SJCRH30 (cell line): ENCODE results near the gene SGCA. TPM values are rescaled to one million over a fixed set of nuclear protein-coding genes. Genes with fewer than 3 reads are reported as not detected.
A peak's percentile ranks its signal among the peaks of the same experiment; 100 is the strongest.

Source experiments
- DNase-seq, 2 experiments: peaks; one replicate each; pipeline ENCODE4 v3.0.0-alpha.2; 2015 to 2020
- H3K27ac ChIP-seq: fragments of 250-450 bp; sonication (Bioruptor Pico); 2 replicates; pipeline ENCODE4 v1.5.1; 2020; ENCODE audit warnings: mild to moderate bottlenecking, moderate library complexity
- H3K27me3 ChIP-seq: fragments of 250-450 bp; sonication (Bioruptor Pico); 2 replicates; pipeline ENCODE4 v1.5.1; 2020; ENCODE audit warnings: mild to moderate bottlenecking, moderate library complexity
- H3K36me3 ChIP-seq: fragments of 250-450 bp; sonication (Bioruptor Pico); 2 replicates; pipeline ENCODE4 v1.5.1; 2020; ENCODE audit warnings: mild to moderate bottlenecking, moderate library complexity
- H3K4me1 ChIP-seq: fragments of 250-450 bp; sonication (Bioruptor Pico); 2 replicates; pipeline ENCODE4 v1.5.1; 2020; ENCODE audit warnings: mild to moderate bottlenecking, moderate library complexity
- H3K4me3 ChIP-seq: fragments of 250-450 bp; sonication (Bioruptor Pico); 2 replicates; pipeline ENCODE4 v1.5.1; 2020; ENCODE audit warnings: mild to moderate bottlenecking, moderate library complexity
- H3K9me3 ChIP-seq: fragments of 250-450 bp; sonication (Bioruptor Pico); replicated peaks from 2 replicates; pipeline ENCODE4 v1.5.1; 2020; ENCODE audit warnings: mild to moderate bottlenecking, moderate library complexity
- total RNA-seq: library from RNA; depleted of rRNA; stranded (reverse); fragments of >200 nt; shearing (Covaris generic); gene quantifications from 2 replicates; pipeline ENCODE4 v1.2.3, GENCODE V29; 2014

Gene SGCA
- total RNA-seq, 1 experiment from 2014 or later, result 43.4 TPM

DNA sequence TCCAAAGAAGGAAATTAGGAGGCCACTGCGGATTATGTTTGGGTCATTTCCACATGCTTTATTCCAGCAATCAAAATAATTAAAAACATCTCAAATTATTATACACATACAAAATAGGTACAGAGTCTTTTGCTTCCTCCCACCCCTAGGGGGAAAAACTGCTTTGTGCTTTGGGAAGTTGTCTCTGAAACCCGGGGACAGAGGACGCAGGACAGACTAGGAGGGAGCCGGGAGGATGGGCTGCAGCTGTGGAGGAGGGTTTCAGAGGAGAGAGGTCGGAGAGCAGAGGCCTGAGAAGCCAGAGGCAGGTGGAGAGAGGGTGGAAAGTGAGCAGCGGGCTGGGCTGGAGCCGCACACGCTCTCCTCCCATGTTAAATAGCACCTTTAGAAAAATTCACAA, 18.3 kb downstream of the SGCA start:
- H3K27ac ChIP-seq, result no peak overlapping the region
- H3K36me3 ChIP-seq, result no peaks in the 10 kb centered on the region
- H3K9me3 ChIP-seq, result no peaks in the 10 kb centered on the region
- H3K27me3 ChIP-seq, result no peaks in the 10 kb centered on the region
- H3K4me1 ChIP-seq, result peaks cover 14% of the 10 kb centered on the region
- peak in 1 of 2 experiments; percentile 41 for DNase-seq
- H3K4me3 ChIP-seq, result no peak overlapping the region

- H3K4me1 ChIP-seq, result peaks cover 14% of the 10 kb centered on the region
- H3K27ac ChIP-seq, result no peak overlapping the region
- no peaks in the 10 kb centered on the region for H3K36me3 ChIP-seq
- H3K4me3 ChIP-seq, result no peak overlapping the region
- DNase-seq, result no peak
- H3K9me3 ChIP-seq, result no peaks in the 10 kb centered on the region
- no peaks in the 10 kb centered on the region for H3K27me3 ChIP-seq
These were observed 19.0 kb downstream of the SGCA start for GRCh38 chr17:50184611-50185398.

GRCh38 chr17:50185631-50186471, 20.0 kb downstream of the SGCA start:
- Histone ChIP-seq H3K27me3 (no peaks in the 10 kb centered on the region), H3K27ac (no peak overlapping the region), H3K4me1 (peaks cover 14% of the 10 kb centered on the region), H3K9me3 (no peaks in the 10 kb centered on the region), H3K36me3 (no peaks in the 10 kb centered on the region), H3K4me3 (no peak overlapping the region)
- DNase-seq, result no peak

GRCh38 chr17:50186661-50187393, 21.0 kb downstream of the SGCA start:
- H3K27me3 ChIP-seq, result no peaks in the 10 kb centered on the region
- H3K4me1 ChIP-seq, result peaks cover 11% of the 10 kb centered on the region
- no peaks in the 10 kb centered on the region for H3K9me3 ChIP-seq
- H3K4me3 ChIP-seq, result no peak overlapping the region
- H3K27ac ChIP-seq, result no peak overlapping the region
- DNase-seq, result no peak
- H3K36me3 ChIP-seq, result no peaks in the 10 kb centered on the region

DNA sequence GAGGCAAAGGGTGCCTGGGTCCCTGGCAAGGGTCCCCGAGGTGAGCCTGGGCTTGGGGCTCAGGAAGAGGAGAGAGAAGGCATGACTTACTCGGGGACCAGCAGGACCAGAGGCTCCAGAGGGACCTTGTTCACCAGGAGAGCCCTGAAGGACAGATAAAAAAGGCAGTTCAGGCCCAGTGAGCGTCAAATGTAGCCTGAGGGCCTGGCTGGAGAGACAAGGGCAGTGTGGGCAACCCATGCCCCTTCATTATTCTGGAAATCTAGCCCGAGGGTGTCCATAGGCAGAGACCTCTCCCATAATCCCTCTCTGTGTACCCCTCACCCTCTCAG, 21.6 kb downstream of the SGCA start:
- H3K36me3 ChIP-seq, result no peaks in the 10 kb centered on the region
- no peak overlapping the region for H3K27ac ChIP-seq
- H3K4me1 ChIP-seq, result peaks cover 6% of the 10 kb centered on the region
- DNase-seq, result no peak
- no peaks in the 10 kb centered on the region for H3K9me3 ChIP-seq
- no peak overlapping the region for H3K4me3 ChIP-seq
- H3K27me3 ChIP-seq, result no peaks in the 10 kb centered on the region

- Histone ChIP-seq H3K9me3 (no peaks in the 10 kb centered on the region), H3K27me3 (no peaks in the 10 kb centered on the region), H3K27ac (no peak overlapping the region), H3K36me3 (no peaks in the 10 kb centered on the region), H3K4me1 (peaks cover 3% of the 10 kb centered on the region; the same call in 1 of the 2 replicates), H3K4me3 (no peak overlapping the region)
- no peak for DNase-seq
These were observed 22.1 kb downstream of the SGCA start for GRCh38 chr17:50187751-50188530.

- no peaks in the 10 kb centered on the region for H3K9me3 ChIP-seq
- peaks cover 3% of the 10 kb centered on the region; the same call in 1 of the 2 replicates for H3K4me1 ChIP-seq
- H3K27me3 ChIP-seq, result no peaks in the 10 kb centered on the region
- no peak for DNase-seq
- H3K27ac ChIP-seq, result no peak overlapping the region
- no peak overlapping the region for H3K4me3 ChIP-seq
- no peaks in the 10 kb centered on the region for H3K36me3 ChIP-seq
These were observed 22.7 kb downstream of the SGCA start for GRCh38 chr17:50188531-50188920.

DNA sequence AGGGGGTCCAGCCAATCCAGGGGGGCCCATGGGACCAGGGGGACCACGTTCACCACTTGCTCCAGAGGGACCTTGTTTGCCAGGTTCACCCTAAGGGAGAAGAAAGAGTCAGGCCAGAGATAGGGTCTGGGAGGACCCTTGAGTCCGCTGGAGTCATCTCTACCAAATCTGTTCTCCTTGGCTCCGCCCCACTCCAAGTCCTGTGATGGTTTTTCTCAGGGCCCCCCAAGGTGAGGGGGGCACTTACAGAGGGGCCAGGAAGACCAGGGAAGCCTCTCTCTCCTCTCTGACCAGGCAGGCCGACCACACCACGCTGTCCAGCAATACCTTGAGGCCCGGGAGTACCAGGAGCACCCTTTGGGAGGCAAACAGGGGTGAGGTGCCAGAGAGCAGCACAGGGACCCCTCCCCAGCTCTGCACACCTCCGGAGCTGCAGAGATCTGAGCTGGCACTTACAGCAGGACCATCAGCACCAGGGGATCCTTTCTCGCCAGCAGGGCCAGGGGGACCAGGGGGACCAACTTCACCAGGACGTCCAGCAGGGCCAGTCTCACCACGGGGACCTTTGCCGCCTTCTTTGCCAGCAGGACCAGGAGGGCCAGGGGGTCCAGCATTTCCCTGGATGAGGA, 23.2 kb downstream of the SGCA start:
- peaks cover 3% of the 10 kb centered on the region; the same call in 1 of the 2 replicates for H3K4me1 ChIP-seq
- no peak for DNase-seq
- H3K36me3 ChIP-seq, result no peaks in the 10 kb centered on the region
- H3K27ac ChIP-seq, result no peak overlapping the region
- H3K4me3 ChIP-seq, result no peak overlapping the region
- H3K9me3 ChIP-seq, result no peaks in the 10 kb centered on the region
- no peaks in the 10 kb centered on the region for H3K27me3 ChIP-seq

- H3K4me3 ChIP-seq, result no peak overlapping the region
- no peaks in the 10 kb centered on the region for H3K27me3 ChIP-seq
- no peak for DNase-seq
- no peak overlapping the region for H3K27ac ChIP-seq
- H3K4me1 ChIP-seq, result peaks cover 1% of the 10 kb centered on the region; the same call in 1 of the 2 replicates
- no peaks in the 10 kb centered on the region for H3K9me3 ChIP-seq
- H3K36me3 ChIP-seq, result no peaks in the 10 kb centered on the region
These were observed 23.9 kb downstream of the SGCA start for GRCh38 chr17:50189550-50190292.

DNA sequence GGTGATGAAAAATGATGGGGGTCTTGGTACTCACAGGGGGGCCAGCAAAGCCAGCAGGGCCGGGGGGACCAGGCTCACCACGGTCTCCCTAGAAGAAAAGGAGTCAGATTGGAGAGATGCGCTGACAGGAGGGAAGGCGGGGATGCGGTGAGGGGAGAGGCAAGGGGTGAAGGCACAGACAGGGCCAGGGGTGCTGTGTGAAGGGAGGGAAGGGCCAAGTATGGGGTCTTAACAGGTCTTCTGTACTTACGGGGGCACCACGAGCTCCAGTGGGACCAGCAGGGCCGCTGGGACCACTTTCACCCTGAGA, 24.4 kb downstream of the SGCA start:
- Histone ChIP-seq H3K9me3 (no peaks in the 10 kb centered on the region), H3K4me3 (no peak overlapping the region), H3K4me1 (no peaks in the 10 kb centered on the region), H3K27ac (no peak overlapping the region), H3K27me3 (no peaks in the 10 kb centered on the region), H3K36me3 (no peaks in the 10 kb centered on the region)
- no peak for DNase-seq

DNA sequence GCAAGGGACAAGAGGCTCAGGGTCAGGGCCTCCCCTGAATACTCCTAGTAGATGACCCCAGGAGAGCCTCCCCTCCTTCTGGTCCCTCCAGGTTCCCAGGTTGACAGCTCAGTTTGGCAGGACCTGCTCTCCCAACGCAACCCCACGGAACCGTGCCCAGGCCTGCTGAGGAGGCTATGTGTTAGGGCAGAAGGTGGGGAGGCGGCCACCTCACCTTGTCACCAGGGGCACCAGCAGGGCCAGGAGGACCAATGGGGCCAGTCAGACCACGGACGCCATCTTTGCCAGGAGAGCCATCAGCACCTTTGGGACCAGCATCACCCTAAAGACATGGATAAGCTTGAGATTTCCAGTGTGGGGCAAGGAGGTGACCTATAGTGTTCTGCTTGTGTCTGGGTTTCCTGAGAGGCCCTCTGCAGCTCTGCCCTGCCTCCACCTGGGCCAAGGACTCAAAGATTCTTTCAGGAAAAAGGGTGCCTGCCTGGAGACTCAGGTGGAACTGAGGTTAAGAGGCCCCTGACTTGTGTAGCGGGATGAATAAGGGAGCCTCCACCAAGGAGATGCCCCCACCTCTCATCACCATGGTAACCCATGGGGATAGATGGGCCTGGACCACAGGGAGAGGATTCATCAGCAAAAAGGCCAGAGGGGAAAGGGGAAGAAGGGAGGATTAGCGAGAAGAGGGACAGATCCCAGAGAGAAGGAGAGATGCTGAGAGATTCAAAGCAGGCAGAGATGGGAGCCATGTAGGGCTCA, 25.0 kb downstream of the SGCA start:
- H3K4me1 ChIP-seq, result no peaks in the 10 kb centered on the region
- no peaks in the 10 kb centered on the region for H3K36me3 ChIP-seq
- H3K27ac ChIP-seq, result no peak overlapping the region
- no peak overlapping the region for H3K4me3 ChIP-seq
- no peaks in the 10 kb centered on the region for H3K27me3 ChIP-seq
- no peaks in the 10 kb centered on the region for H3K9me3 ChIP-seq
- DNase-seq, result no peak

DNA sequence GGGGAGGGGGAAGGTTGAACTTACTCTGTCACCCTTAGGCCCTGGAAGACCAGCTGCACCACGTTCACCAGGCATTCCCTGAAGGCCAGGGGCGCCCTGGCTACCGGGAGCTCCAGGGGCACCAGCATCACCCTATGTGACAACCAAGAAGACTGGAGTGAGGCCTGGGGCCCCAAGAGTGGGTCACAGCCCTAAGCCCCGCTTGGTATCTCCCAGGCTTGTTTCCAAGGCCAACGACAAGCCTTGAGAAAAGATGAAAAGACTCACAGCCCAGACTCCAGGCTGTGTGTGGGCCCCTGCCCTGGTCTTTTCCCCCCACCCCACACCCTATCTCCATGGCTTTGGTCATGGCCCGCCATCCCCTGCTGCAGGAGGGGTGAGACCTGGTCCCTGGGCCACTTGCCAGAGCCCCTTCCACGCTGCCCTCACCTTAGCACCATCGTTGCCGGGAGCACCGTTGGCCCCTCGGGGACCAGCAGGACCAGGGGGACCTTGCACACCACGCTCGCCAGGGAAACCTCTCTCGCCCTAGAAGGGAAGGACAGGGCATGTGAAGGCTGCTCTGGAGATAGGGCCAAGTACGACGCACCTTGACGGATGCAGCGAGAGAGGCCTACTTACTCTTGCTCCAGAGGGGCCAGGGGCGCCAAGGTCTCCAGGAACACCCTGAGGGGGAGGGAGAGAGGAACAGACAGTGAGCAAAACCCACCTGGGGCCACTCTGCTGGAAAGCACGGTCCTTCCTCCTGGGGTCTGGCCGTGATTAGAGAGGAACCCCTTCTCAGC, 25.7 kb downstream of the SGCA start:
- H3K4me3 ChIP-seq, result no peak overlapping the region
- no peaks in the 10 kb centered on the region for H3K36me3 ChIP-seq
- H3K4me1 ChIP-seq, result peaks cover 5% of the 10 kb centered on the region
- DNase-seq, result no peak
- H3K27me3 ChIP-seq, result no peaks in the 10 kb centered on the region
- no peak overlapping the region for H3K27ac ChIP-seq
- no peaks in the 10 kb centered on the region for H3K9me3 ChIP-seq
